Activated naive CD8-positive, alpha-beta T cell (primary cell): ENCODE data around the gene ADORA1.

Source experiments
- H3K27ac Mint-ChIP-seq: one replicate; pipeline ENCODE4 v1.8.0; 2021; ENCODE audit warnings: mixed read lengths
- H3K27me3 Mint-ChIP-seq: one replicate; pipeline ENCODE4 v1.8.0; 2021; ENCODE audit warnings: mixed read lengths
- H3K36me3 Mint-ChIP-seq: one replicate; pipeline ENCODE4 v1.8.0; 2021; ENCODE audit warnings: mixed read lengths
- H3K4me1 Mint-ChIP-seq: one replicate; pipeline ENCODE4 v1.8.0; 2021; ENCODE audit warnings: low read depth, mixed read lengths
- H3K4me3 Mint-ChIP-seq: one replicate; pipeline ENCODE4 v1.8.0; 2021; ENCODE audit warnings: mild to moderate bottlenecking, mixed read lengths
- H3K9me3 Mint-ChIP-seq: one replicate; pipeline ENCODE4 v1.8.0; 2021; ENCODE audit warnings: low read depth, mixed read lengths

ADORA1 gene

GRCh38 chr1:203138066-203138465, 10.5 kb downstream of the ADORA1 start:
- no peaks in the 10 kb centered on the region for H3K9me3 Mint-ChIP-seq
- H3K4me3 Mint-ChIP-seq: no peak overlapping the region
- no peak overlapping the region for H3K27ac Mint-ChIP-seq
- no peaks in the 10 kb centered on the region for H3K36me3 Mint-ChIP-seq
- peaks cover 3% of the 10 kb centered on the region for H3K27me3 Mint-ChIP-seq
- H3K4me1 Mint-ChIP-seq: no peaks in the 10 kb centered on the region

GRCh38 chr1:203139976-203140475, 12.5 kb downstream of the ADORA1 start:
- H3K27ac Mint-ChIP-seq: no peak overlapping the region
- peaks cover 2% of the 10 kb centered on the region for H3K36me3 Mint-ChIP-seq
- no peaks in the 10 kb centered on the region for H3K4me1 Mint-ChIP-seq
- peaks cover 3% of the 10 kb centered on the region for H3K27me3 Mint-ChIP-seq
- H3K4me3 Mint-ChIP-seq: no peak overlapping the region
- H3K9me3 Mint-ChIP-seq: no peaks in the 10 kb centered on the region

DNA sequence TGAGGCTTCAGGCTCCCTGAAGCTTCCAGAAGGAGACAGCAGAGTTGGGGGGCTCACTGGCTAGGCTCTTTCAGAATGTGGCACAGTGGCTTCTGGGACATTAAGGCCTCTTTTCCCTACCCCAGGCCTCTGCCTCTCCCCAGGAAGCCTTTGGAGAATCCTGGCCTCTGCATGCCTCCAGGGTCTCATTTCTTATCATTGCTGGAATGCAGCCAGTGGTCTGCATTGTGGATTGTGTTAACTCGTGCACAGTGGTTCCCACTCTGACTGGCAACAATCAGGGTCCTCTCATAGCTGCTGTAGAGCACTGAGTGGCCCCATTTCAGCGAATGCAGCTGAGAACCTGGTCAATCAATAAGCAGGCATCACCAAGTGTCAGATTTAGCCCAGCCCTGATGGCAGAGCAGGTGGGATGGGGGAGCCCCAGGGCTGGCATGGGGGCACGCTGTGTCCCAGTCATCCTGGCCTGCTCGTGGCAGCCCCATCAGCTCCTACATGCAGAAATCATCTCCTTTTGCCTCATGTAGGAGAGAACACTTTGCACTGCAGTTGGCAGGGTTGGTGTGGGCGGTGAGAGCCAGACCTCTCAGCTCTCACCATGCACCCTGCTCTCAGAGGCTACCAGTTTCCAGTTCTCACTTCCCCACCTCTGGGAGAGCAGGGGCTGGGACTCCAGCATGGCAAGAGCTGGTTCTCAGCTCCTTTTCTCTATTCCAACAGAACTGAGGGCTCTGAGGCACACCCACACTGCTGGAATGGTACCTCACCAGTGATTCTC, 13.4 kb downstream of the ADORA1 start:
- no peaks in the 10 kb centered on the region for H3K9me3 Mint-ChIP-seq
- peaks cover 2% of the 10 kb centered on the region for H3K36me3 Mint-ChIP-seq
- no peak overlapping the region for H3K27ac Mint-ChIP-seq
- H3K27me3 Mint-ChIP-seq: peaks cover 3% of the 10 kb centered on the region
- H3K4me1 Mint-ChIP-seq: no peaks in the 10 kb centered on the region
- H3K4me3 Mint-ChIP-seq: no peak overlapping the region

DNA sequence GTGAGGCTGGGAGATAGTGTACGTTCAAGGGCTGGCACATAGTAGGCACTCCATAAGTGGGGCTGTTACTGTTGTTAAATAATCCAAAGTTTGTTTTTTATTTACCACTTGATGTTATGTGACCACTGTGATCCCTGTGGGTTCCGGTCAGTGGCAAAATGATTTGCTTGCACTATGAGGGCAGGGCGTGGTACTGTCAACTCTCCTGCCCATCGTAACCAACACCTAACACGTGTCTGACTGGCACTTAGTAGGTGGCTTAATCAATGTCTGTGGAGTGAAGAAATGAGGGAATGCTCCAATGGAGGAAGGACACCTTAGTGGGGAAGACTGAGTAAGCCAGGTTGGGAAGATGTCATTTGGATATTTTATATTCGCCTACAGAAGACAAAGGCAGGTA, 14.6 kb downstream of the ADORA1 start:
- Mint-ChIP-seq H3K27ac (no peak overlapping the region), H3K27me3 (peaks cover 3% of the 10 kb centered on the region), H3K4me3 (no peak overlapping the region), H3K4me1 (no peaks in the 10 kb centered on the region), H3K36me3 (peaks cover 2% of the 10 kb centered on the region), H3K9me3 (no peaks in the 10 kb centered on the region)

- no peak overlapping the region for H3K4me3 Mint-ChIP-seq
- no peaks in the 10 kb centered on the region for H3K9me3 Mint-ChIP-seq
- H3K36me3 Mint-ChIP-seq: peaks cover 2% of the 10 kb centered on the region
- no peak overlapping the region for H3K27ac Mint-ChIP-seq
- H3K4me1 Mint-ChIP-seq: no peaks in the 10 kb centered on the region
- peaks cover 3% of the 10 kb centered on the region for H3K27me3 Mint-ChIP-seq
Observed at GRCh38 chr1:203142684-203143408, 15.3 kb downstream of the ADORA1 start.

- Mint-ChIP-seq H3K4me3 (no peak overlapping the region), H3K36me3 (peaks cover 2% of the 10 kb centered on the region), H3K27ac (no peak overlapping the region), H3K27me3 (peaks cover 3% of the 10 kb centered on the region), H3K9me3 (no peaks in the 10 kb centered on the region), H3K4me1 (no peaks in the 10 kb centered on the region)
Observed at GRCh38 chr1:203143641-203144040, 16.1 kb downstream of the ADORA1 start.

- no peak overlapping the region for H3K4me3 Mint-ChIP-seq
- H3K9me3 Mint-ChIP-seq: no peaks in the 10 kb centered on the region
- no peak overlapping the region for H3K27ac Mint-ChIP-seq
Observed at GRCh38 chr1:203144661-203145060, 17.1 kb downstream of the ADORA1 start.

GRCh38 chr1:203145321-203146041, 18.0 kb downstream of the ADORA1 start:
- Mint-ChIP-seq H3K4me3 (no peak overlapping the region), H3K4me1 (no peaks in the 10 kb centered on the region), H3K36me3 (peaks cover 2% of the 10 kb centered on the region), H3K27me3 (peaks cover 3% of the 10 kb centered on the region), H3K9me3 (no peaks in the 10 kb centered on the region), H3K27ac (no peak overlapping the region)

More at GRCh38 chr1:203144661-203145060, 17.1 kb downstream of the ADORA1 start:
- Mint-ChIP-seq H3K27me3 (peaks cover 3% of the 10 kb centered on the region), H3K4me1 (no peaks in the 10 kb centered on the region), H3K36me3 (peaks cover 2% of the 10 kb centered on the region)

DNA sequence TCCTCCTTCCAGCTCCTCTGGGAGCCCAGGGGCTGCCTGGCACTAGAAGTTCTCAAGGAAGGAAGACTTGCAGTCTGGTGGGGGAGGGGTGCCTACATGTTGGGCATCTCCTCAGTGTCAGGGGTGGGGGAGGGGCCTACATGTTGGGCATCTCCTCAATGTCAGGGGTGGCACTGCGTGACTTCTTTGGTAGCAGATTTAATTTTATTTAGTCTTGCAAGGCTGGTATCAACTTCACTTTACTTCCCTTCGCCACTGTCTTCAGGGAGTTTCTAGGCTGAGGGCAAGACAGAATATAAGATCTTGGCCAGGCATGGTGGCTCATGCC, 18.5 kb downstream of the ADORA1 start:
- Mint-ChIP-seq H3K27me3 (peaks cover 3% of the 10 kb centered on the region), H3K36me3 (peaks cover 2% of the 10 kb centered on the region), H3K4me3 (no peak overlapping the region), H3K27ac (no peak overlapping the region), H3K9me3 (no peaks in the 10 kb centered on the region), H3K4me1 (no peaks in the 10 kb centered on the region)

DNA sequence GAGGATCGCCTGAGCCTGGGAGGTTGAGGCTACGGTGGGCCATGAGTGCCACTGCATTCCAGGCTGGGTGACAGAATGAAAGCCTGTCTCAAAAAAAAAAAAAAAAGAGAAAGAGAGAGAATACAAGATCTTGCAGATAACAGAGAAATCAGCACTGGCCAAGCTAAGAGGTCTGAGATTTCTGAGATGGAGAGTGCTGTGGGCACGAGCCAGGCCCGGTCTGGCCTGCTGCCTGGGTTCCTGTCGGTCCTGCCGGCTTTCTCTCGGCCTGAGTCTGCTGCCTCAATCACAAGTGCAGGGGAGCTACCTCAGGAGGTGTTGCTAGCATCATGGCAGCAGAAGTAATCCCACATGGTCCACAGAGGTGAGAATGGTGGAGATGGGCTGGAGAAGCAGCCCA, 19.0 kb downstream of the ADORA1 start:
- H3K27ac Mint-ChIP-seq: no peak overlapping the region
- no peak overlapping the region for H3K4me3 Mint-ChIP-seq
- H3K27me3 Mint-ChIP-seq: peaks cover 3% of the 10 kb centered on the region
- peaks cover 2% of the 10 kb centered on the region for H3K36me3 Mint-ChIP-seq
- H3K9me3 Mint-ChIP-seq: no peaks in the 10 kb centered on the region
- no peaks in the 10 kb centered on the region for H3K4me1 Mint-ChIP-seq

DNA sequence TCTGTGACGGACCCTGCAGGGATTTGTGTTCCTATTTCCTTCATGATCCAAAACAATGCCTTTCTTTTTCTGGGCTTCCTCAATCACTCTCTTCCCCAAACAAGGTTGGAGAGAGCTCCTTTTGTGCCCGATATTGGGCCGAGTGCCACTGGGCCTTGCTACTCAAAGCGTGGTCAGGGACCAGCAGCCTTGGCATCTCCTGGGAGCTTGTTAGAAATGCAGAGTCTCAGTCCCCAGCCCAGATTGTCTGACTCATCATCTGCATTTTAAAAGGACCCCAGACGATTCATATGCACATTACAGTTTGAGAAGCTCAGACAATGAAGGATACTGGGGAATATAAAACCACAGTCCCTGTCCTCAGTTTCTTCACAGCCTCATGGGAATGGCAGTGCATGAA, 19.9 kb downstream of the ADORA1 start:
- Mint-ChIP-seq H3K4me1 (no peaks in the 10 kb centered on the region), H3K27me3 (no peaks in the 10 kb centered on the region), H3K4me3 (no peak overlapping the region), H3K27ac (no peak overlapping the region), H3K9me3 (no peaks in the 10 kb centered on the region), H3K36me3 (peaks cover 2% of the 10 kb centered on the region)

- no peak overlapping the region for H3K27ac Mint-ChIP-seq
- H3K27me3 Mint-ChIP-seq: no peaks in the 10 kb centered on the region
- H3K36me3 Mint-ChIP-seq: peaks cover 2% of the 10 kb centered on the region
Observed at GRCh38 chr1:203148127-203148526, 20.6 kb downstream of the ADORA1 start.

DNA sequence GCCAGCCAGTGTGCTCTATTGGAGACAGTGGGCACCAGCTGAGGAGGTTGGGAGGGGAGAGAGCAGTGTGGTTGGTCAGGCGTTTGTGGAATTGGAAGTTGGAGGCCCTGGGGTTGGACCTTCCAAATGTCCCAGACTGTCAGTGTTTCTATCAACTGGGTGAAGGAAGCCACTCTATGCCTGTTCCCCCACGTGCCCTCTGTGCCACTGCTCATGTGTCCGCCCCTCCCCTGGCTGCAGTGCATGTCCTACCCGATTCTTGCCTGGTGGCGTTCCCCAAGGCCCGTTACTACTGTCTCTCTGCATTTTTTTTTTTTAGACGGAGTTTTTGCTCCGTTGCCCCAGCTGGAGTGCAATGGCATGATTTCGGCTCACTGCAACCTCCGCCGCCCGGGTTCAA, 21.1 kb downstream of the ADORA1 start:
- Mint-ChIP-seq H3K27ac (no peak overlapping the region), H3K27me3 (no peaks in the 10 kb centered on the region), H3K4me1 (no peaks in the 10 kb centered on the region), H3K4me3 (no peak overlapping the region), H3K36me3 (peaks cover 2% of the 10 kb centered on the region), H3K9me3 (no peaks in the 10 kb centered on the region)

More at GRCh38 chr1:203148127-203148526, 20.6 kb downstream of the ADORA1 start:
- H3K4me3 Mint-ChIP-seq: no peak overlapping the region
- H3K9me3 Mint-ChIP-seq: no peaks in the 10 kb centered on the region
- H3K4me1 Mint-ChIP-seq: no peaks in the 10 kb centered on the region

GRCh38 chr1:203149188-203149840, 21.8 kb downstream of the ADORA1 start:
- Mint-ChIP-seq H3K4me3 (no peak overlapping the region), H3K27ac (no peak overlapping the region), H3K27me3 (no peaks in the 10 kb centered on the region), H3K4me1 (no peaks in the 10 kb centered on the region), H3K36me3 (no peaks in the 10 kb centered on the region), H3K9me3 (no peaks in the 10 kb centered on the region)
